Suppressor macrophage treated with lipopolysaccharide for 1 hour (primary cell): ENCODE results near the gene CHST8.

Source experiments
- DNase-seq, 3 donors: peaks; one replicate each; pipeline ENCODE4 v3.0.0-alpha.2; 2020 to 2022

CHST8 gene

DNA sequence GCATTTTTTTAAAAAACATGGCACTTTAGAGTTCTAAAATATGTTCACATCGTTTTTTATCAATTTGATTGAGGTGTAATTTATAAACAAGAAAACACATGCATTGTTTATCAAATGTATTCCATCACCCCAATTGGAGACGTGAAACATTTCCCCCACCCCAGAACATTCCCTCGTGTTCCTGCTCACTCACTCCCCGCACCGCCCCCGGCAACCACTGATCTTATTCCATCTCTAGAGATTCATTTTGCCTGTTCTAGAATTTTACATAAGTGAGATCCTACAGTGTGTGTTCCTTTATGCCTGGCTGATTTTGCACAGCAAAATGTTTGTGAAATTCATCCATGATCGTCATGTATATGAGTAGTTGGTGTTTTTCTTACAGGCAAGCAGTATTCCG, 124.4 kb downstream of the CHST8 start:
- no peak for DNase-seq

DNA sequence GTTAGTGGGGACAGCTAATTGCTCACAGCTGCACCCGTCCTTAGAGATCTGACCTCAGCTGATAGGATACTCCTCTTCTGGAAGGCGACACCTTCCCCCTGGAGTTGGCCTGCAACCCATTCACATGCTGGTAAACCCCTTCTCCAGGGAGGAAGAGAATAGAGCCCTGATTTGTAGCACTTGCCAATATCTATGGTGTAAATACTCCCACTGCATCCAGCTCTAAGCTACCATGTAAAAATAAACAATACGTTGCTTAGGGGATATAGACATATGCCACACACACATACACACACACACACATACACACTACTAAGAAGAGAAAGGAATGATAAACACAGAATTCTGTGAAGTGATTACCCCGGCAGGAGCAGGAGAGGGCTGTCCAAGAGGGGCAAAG, 125.5 kb downstream of the CHST8 start:
- no peak for DNase-seq

DNA sequence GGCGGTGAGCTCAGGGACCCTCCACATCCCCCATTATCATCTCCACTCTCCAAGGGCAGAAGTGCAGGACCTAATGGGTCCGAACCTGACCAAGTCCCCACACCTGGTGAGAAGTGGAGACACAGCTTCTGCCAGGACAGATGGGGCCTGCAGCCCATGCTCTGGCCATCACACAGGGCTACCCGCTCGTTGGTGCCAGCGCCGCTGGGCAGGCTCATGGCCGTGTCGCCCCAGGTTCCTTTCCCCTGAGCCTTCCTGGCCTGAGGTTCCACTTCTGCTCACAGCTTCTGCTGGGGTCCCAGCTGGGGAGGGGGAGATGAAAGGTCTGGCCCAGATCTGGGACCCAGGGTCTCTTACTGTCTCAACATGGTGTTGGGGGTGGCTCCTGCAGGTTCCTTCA, 126.5 kb downstream of the CHST8 start:
- DNase-seq: no peak

DNA sequence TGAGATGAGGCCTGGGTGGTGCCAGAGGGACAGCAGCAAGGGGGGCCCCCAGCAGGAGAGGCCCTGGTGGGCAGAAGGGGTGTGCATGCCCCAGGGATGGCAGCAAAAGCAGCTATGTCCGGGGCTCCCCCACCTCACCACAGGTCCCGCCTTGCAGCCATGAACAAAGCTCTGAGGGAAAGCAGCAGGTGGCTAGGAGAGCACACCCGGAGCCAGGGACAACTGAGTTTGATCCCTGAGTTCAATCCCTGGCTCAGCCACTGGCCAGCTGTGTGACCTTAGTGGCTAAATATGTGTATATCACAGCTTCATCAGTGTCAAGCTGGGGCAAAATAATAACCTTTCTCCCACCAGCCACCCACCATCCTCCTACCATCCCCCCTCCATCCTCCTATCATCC, 127.3 kb downstream of the CHST8 start:
- no peak for DNase-seq

DNA sequence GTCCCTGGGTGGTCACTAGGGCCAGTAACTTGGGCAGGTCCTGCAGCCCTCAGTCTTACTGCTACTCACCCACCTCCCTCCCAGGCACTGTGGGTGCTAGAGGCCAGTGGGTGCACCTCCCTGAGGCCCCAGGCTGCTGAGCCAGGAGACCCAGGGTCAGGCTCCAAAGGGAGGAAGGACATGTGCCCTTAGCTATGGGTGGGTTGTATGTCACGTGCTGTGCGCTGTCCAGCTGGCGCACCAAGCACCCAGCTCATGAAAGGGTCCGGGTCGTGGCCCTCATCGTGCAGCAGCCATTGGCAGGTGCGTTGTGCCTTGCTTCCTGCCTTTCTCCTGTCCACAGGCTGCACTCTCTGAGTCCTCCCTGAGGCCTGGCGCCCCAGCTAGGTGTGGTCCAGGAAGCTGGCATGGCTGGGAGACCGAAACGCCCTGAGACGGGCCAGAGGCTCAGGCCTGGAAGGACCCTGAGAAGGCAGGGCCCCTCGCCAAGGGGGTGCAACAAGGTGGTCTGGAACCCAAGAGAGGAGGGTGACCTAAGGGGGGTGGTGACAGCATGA, 127.9 kb downstream of the CHST8 start:
- no peak for DNase-seq

DNA sequence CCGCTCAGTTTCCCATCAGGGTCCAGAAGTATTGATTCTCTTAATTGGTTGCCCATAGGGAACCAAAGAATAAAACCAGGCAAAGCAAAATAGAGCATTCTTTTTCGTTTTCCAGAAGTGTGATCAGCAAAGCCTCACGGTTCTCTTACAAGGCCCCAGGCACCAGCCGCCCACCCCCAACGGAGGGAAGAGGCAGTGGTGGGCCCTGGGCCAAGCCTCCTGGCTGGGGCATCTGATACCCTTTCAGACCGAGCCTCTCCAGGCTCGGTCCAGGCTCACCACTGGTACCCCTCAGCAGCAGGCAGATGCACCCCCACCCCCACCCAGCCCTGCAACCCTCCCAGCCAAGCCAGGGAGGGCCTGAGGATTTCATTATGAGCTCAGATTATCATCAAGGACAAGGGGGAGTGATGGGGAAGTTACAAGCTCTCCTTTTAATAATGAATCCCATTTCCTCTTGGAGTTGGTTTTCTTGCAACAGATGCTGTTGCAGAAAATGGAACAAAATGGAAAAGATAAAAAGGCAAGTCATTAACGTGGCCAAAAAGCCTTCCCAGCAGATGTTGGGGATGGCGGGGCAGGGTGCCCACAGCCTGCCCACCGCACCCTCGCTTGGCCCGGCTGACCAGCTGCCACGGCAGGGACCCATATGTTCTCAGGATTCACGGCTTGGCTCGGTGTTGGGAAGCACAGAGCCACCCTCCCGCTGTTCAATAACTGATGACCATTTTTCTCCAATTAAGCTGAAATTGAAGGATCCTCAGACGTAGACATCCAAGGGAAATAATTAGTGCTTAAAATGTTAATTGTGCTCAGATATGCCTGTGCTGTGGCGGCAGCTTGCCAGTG, 129.1 kb downstream of the CHST8 start:
- no peak for DNase-seq

DNA sequence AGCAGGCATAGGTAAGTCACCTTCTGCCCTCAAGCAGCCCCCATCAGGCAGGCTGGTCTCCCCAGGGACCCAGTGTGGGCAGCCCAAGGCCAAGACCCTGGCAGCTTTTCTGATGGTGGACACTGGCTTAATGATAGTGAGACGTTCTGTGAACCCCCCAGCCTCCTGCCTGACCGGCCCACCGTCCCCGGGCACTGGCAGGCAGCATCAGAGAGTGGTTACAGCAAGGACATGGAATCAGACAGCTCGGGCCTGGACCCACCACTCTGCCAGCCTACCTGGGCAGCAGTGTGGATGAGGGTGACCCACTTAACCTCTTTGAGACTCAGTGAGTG, 129.7 kb downstream of the CHST8 start:
- no peak for DNase-seq

DNA sequence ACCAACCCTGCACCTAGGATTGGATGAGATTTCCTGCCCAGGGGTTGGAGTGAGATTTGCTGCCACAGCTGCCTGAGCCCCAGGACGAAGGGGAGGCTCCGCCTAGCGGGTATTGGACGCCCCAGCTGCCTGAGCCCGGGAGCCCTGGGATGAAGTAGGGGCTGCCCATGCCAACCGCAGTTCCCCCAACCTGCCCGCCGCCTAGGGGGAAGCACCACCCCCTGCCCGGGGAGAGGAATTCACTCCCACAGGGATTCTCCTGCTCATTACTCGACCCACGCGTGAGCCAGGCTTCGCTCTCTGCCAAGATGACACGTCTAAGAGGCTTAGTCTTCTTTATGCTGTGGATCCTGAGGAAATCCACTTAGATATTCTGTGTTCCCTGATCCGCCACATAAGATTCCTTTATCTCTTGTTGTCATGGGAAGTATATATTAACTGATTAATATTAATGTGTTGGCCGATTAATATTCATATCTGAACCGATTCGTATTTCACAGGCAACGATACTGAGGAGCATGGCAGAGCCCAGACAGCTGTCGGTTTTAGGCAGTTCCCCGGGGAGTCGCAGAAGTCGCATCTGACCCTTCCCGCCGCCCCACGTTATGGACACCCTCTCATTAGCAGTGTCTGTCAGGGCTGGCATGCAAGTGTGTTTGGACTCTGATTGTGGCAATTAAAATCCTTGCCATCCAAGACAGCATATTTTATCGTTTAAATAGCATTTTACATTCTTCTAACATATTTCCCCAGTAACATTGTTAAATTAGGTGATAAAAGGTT, 130.5 kb downstream of the CHST8 start:
- DNase-seq: no peak

DNA sequence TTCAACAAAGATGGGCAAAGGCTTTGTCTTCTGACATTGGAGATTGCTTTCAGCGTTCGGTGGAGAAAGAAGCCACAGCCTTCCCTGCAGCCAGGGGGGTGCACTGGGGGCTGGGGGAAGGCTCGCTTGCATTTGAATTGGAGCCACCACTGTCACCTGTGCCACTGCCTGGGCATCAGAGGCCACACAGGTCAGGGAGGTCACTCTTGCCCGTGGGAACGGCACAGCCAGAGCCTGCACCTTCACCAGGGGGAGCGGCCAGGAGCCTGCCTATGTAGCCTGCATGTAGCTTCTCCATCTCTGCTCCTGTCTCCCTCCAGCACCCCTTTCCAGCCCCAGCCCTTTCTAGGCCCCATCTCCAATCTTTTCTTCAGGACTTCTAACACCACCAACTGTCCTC, 131.2 kb downstream of the CHST8 start:
- DNase-seq: no peak

DNA sequence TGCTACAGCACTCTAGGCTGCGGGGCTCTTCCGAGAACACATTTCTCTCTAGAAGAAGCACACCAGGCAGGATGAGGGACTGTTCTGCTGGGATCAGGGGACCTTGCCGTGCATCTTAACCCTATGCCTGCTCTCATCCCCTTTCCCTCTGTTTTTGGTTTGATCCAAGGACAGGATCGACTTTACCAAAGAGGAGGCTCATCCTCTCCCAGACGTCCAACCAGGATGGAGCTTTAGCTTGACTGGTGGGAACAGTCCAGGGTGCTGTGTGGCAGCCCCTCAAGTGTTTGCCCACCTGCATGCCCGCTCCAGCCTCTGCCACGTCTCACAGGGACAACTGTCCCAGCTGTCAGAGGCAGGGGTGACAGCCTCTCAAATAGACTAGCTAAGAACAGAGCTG, 132.6 kb downstream of the CHST8 start:
- DNase-seq: no peak

DNA sequence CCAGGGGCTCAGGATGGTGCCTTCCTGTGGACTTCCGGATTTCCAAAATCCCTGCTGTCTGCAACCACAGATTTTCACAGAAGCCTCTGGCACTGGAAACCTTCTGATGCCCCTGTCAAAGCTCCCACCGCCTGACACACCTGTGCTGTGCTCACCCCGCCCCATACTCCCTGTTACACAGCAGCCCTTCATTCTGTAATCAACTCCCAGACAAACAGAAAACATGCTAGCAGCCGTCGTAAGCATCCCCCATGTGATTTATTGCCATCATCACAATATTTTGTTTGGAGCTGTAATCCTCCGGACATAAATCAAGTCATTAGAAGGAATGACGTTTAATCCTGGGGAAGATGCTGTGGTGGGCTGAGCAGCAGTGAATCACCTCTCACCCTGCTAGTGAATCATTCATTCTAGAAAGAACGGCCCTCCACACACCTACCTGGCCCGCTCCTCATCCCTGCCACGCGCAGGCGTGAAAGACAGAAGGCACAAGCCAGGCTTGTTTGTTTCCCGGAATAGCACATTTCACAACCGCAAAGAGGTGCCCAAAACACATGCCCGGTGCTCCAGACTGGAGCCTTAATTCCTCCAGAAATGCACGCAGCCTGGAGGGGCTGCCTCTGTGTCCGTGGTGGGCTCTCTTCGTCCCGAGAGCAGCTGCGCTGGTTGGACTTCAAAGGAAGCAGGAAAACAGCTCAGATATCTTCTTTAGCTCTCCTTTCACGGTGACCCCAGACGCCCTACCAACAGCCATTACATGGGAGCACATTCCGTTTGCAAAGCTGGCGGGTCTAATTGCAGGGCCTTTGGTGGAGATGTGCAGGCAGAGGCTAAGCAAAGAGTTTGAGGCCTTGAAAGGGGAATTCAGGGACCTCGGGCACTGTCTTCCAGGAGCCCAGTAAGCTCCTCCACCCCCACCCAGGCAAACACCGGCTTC, 133.6 kb downstream of the CHST8 start:
- DNase-seq: no peak

DNA sequence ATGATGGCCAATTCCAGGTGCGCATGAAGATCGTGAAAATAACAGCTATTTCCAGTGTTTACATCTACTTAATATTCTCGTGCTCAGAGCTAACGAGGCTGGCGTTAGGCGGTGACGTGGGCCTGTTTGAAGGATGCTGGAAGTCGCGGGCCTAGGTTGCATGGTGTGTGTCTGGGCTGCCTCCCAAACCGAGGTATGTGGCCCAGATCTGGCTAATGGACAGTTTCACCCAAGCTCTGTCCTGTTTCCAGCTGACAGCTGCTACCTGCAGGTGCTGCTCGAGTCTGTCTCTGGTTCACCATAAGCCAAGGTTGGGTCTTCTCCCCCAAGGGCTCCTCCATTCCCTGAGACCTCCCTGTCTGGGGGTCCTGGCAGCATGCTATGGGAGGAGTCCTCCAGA, 134.4 kb downstream of the CHST8 start:
- no peak for DNase-seq

DNA sequence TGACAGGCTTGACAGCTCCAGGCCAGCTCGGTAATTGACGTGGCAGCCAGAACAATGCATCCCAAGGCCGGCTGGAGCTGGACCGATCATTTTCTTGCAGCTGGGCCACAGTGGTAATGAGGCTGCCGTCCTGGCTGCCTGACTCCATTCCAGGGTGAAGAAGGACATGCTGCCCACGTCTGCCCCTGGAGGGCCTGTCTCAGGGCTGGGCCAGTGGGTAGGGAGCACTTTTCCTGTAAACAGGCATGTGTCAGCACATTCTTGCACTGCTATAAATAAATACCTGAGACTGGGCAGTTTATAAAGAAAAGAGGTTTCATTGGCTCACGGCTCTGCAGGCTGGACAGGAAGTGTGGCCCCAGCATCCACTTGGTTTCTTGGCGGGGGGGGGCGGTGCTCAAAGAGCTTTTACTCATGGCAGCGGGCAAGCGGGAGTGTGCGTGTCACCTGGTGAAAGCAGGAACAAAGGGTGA, 136.8 kb downstream of the CHST8 start:
- DNase-seq: no peak

DNA sequence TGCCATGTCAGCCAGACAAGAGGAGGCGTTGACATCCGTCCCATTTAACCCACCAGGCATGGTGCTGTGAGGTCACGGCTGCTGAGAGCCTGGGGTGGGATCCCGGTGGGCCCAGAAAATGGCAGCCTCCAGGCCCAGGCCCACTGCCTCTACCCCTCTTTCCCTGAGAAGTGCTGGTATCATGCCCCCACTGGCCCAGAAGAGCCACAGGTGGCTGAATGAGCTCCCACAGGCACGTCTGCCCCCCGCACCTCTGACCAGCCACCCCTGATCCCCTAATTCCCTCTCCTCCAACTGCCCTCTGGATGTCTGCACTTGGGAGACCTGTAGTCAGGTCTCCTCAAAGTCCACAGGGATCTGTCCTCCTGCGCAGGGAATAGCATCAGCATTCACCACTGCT, 137.6 kb downstream of the CHST8 start:
- DNase-seq: no peak

DNA sequence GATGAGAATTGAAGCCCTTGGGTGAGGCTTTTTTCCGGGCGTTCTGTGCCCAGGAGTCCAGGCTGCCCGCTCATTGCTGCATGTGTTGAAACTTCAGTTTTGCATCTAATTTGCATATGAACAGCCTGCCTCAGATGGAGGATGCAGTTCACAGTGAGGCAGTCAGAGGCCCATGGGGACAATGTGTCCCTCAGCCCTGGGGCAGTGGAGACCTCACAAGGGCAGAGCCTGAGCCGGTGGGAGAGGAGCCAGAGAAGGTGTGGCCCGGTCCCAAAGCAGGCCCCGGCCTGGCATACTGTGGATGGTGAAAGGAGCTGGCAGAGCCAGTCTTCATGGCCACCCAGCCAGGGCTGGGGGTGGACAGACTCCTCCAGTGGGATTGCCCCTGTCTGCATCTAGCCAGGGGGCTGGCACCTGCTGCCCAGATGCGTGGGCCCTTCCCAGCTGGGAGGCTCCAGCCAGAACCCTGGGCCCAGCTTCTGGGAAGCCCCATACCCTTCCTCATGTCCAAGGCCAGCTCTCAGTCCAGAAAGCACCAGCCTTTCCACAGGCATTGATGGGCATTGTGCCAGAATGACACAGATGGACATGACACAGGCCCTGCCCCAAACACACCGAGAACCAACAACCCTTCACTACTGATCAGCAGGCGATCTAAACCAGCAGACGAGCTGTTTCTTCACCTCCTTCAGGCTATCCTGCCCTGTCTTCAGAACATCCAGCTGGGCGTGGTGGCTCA, 142.0 kb downstream of the CHST8 start:
- no peak for DNase-seq

DNA sequence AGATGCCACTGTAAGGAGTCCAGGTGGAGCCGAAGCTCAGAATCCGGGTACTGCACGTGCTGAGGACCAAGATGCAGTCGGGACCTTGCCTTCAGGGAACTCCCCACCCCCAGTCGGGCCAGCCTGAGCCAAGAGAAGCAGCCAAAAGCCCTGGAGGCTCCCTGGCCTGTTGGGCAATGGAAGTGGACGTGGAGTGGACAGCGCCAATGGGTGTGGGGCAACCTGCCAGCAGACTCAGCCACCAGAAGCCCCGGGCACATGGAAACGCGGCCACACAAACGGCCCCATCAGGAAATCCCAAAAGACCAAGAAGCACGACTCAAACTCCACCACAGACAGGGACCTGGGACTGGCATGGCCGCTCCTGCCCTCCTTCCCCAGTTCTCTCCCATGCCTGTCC, 144.9 kb downstream of the CHST8 start:
- no peak for DNase-seq

DNA sequence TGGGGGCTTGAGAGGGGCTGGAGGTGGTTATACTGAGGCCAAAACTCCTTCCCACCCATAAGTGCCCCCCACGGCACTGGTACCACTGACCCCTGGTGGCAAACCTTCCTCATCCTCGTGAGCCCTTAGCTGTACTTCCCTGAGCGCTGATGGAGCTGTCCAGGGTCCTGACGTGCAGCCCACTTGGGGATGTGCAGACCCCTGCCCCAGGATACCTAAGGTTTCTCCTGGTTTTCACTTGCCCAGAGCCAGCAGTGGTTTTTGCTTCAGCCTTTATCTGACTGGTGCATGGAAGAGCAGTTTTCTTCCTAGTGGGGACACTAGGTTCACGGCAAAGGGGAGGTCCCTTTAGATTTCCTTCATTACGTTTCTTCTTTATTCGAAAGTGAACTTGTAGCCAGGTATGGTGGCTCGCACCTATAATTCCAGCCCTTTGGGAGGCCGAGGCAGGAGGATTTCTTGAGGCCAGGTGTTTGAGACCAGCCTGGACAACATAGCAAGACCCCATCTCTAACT, 146.2 kb downstream of the CHST8 start:
- peak in 2 of 3 donors; percentile 18 to 42 for DNase-seq

DNA sequence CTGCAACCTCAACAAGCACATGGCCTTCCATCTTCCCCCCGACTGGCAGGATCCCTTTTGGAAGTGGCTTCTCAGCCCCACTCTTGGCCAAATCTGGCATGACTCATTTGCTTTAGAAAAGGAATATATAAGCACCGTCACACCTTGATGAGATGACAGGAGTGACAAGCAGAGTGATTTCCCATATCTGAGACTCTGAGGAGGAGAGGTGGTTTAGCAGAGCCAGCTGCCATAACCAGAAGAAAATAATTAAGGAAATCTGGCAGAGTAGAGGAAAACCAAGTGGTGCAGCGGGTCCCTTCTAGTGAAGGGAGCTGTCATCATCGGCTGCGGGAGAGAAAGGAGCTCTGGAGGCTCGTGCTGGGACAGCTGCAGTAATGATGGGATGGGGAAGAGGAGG, 147.5 kb downstream of the CHST8 start:
- DNase-seq: no peak

DNA sequence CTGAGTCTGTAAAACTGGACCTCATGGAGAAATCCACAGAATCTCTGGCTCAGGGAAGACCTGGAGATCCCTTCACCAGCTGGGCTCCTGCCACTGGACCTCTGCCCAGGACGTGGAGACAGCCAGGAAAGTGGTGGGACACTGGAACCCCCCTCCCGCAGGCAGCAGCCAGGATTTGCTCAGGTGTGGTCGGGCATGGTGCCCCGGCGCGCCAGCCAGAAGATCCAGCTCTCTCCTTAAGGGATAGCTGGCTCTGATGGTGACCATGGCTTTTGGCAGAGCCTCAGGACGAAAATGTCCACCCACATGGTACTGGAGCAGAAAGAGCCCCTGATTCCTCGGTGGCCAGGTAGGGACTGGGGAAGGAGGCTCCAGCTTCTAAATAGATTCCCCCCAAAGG, 148.4 kb downstream of the CHST8 start:
- no peak for DNase-seq

DNA sequence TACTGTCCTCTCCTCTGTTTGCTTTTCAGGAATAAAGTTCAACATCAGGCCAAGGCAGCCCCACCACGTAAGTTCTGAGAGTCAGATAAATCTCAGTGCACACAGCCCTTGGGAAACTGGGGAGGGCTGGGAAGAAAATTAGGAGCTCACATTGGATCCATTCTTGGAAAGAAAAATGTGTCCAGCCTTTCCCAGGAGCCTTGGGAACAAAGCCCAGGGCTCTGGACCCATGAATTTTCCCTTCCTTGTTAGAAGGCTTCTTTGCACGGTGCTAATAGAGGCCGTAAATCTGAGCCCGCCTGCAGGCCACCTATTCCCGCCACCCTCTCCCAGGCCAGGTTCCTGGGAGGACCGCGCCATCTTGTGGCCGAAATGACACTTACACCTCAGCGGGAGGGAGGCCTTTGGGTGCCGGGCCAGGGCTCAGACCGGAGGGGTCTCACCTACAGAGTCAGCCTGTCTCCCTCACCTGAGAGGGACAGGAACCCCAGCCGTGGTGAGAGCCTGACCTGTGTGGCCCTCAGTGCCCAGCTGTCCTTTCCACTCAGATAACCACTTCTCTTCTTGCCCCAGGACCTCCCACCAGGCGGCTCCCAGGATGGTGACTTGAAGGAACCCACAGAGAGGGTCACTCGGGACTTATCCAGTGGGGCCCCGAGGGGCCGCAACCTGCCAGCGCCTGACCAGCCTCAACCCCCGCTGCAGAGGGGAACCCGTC, 149.8 kb downstream of the CHST8 start:
- peak; percentile 73 to 84 (median 81) for DNase-seq
